Activated naive CD4-positive, alpha-beta T cell treated with anti-CD3 and anti-CD28 coated beads, Interleukin-2, amount 10 ng/mL, durations not matched to agents 7 days and 5 days (primary cell): ENCODE measurements around the gene KIF3C.
"Not testable (repeated sequence)": the region's sequence is repeated elsewhere in the genome, so short reads cannot be mapped to it uniquely, and the experiment has no call there.

Experiments used
- CTCF ChIA-PET: fragments of 350-600 bp; sonication (Branson Sonifier 250); formaldehyde crosslinking; loops from one replicate; lab custom pipeline; 2021; ENCODE audit warnings: antibody characterized with exemption; lab: Charles Lee
- DNase-seq: peaks from one replicate; pipeline ENCODE4 v3.0.0-alpha.2; 2020
- H3K27ac Mint-ChIP-seq: one replicate; pipeline ENCODE4 v1.8.0; 2021; ENCODE audit warnings: mild to moderate bottlenecking, moderate library complexity, mixed read lengths
- H3K27me3 Mint-ChIP-seq: one replicate; pipeline ENCODE4 v1.8.0; 2021; ENCODE audit warnings: mild to moderate bottlenecking, mixed read lengths
- H3K36me3 Mint-ChIP-seq: one replicate; pipeline ENCODE4 v1.8.0; 2021; ENCODE audit warnings: mixed read lengths
- H3K4me1 Mint-ChIP-seq: one replicate; pipeline ENCODE4 v1.8.0; 2021; ENCODE audit warnings: mixed read lengths
- H3K4me3 Mint-ChIP-seq: one replicate; pipeline ENCODE4 v1.8.0; 2021; ENCODE audit warnings: mild to moderate bottlenecking, moderate library complexity, mixed read lengths
- H3K9me3 Mint-ChIP-seq: one replicate; pipeline ENCODE4 v1.8.0; 2021; ENCODE audit warnings: mixed read lengths

KIF3C gene

DNA sequence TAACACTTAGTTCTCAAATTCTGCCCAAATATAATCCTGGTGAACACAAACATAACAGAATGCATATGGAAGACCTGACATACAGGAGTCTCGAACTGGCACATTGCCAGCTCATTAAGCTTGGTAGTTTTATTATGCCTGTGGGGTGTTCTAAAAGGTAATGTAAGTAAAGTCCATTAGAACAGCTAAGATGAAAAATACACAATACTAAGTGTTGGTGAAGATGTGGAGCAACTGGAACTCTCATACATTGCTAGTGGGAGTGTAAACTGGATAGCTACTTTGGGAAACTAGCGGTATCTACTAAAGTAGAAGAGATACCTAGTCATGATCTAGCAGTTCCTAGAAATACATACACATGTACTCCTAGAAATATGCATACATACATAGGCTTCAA, 27.3 kb upstream of the KIF3C start:
- Mint-ChIP-seq H3K4me3 (no peak overlapping the region), H3K36me3 (no peaks in the 10 kb centered on the region), H3K4me1 (peaks cover 9% of the 10 kb centered on the region), H3K9me3 (peaks cover 5% of the 10 kb centered on the region), H3K27ac (no peak overlapping the region), H3K27me3 (peaks cover 4% of the 10 kb centered on the region)
- CTCF ChIA-PET = no interaction called here
- no peak for DNase-seq

GRCh38 chr2:26008851-26009566, 26.7 kb upstream of the KIF3C start:
- Mint-ChIP-seq H3K4me1 (peaks cover 9% of the 10 kb centered on the region), H3K36me3 (no peaks in the 10 kb centered on the region), H3K4me3 (no peak overlapping the region), H3K9me3 (peaks cover 5% of the 10 kb centered on the region), H3K27me3 (peaks cover 4% of the 10 kb centered on the region), H3K27ac (no peak overlapping the region)
- CTCF ChIA-PET = interaction anchor here (1.6 kb wide), 1 partner anchor 17 kb away, joined by 6 read pairs; no protein-coding TSS in a partner anchor
- DNase-seq = no peak

DNA sequence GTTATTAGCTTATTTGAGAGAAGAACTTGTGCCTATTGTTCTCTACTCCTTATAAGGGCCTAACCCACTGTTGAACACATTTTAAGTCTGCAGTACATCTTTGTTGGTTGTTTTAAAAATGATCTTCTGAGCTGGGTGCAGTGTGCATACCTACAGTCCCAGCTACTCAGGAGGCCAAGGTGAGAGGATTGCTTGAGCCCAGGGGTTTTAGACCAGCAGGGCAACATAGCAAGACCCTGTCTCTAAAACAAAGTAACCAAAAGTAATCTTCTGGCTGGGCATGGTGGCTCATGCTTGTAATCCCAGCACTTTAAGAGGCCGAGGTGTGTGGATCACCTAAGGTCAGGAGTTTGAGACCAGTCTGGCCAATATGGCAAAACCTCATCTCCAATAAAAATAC, 25.8 kb upstream of the KIF3C start:
- no peak for DNase-seq
- H3K27me3 Mint-ChIP-seq = peaks cover 4% of the 10 kb centered on the region
- peaks cover 9% of the 10 kb centered on the region for H3K4me1 Mint-ChIP-seq
- H3K36me3 Mint-ChIP-seq = no peaks in the 10 kb centered on the region
- CTCF ChIA-PET = interaction anchor here (0.6 to 1.6 kb wide), 3 partner anchors 16 to 361 kb away, joined by 3 to 6 read pairs (median 3); no protein-coding TSS in a partner anchor
- peaks cover 5% of the 10 kb centered on the region for H3K9me3 Mint-ChIP-seq
- H3K4me3 Mint-ChIP-seq = no peak overlapping the region
- no peak overlapping the region for H3K27ac Mint-ChIP-seq

GRCh38 chr2:26002632-26003310, 20.5 kb upstream of the KIF3C start:
- Mint-ChIP-seq H3K36me3 (no peaks in the 10 kb centered on the region), H3K9me3 (no peaks in the 10 kb centered on the region), H3K4me3 (no peak overlapping the region), H3K27me3 (peaks cover 23% of the 10 kb centered on the region), H3K4me1 (peaks cover 3% of the 10 kb centered on the region), H3K27ac (no peak overlapping the region)
- CTCF ChIA-PET = interaction anchor here (1.2 to 2.0 kb wide), 2 partner anchors 12 to 84 kb away, joined by 4 to 8 read pairs; no protein-coding TSS in a partner anchor
- DNase-seq = no peak

DNA sequence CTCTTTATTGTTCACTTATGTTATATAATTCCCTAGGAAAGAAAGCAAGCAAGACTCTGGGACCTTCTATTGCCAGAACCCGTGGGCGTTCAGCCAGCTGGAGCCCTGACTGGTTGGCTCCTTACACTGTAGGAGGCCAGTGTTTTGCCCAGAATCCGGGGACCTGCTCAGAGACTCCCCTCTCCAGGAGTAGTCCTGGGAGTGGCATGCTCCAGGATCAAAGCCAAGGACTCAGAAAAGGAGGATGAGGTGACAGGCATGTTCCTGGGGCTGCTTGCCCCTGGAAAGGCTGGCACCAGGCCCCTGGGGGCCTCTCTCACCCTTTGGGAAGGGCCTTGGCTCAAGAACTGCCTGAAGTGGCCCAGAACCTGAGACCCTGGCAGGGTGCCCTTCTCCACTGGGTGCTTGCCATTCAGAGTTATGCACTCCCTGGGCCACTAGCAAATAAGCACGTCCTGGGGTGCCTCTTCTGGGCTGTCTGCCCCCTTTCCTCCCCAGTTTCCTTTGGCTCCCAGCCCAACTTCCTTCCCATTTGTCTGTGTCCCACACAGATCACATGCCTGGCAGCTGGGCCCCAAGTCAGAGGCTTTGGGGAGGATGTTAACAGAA, 19.6 kb upstream of the KIF3C start:
- Mint-ChIP-seq H3K9me3 (no peaks in the 10 kb centered on the region), H3K4me1 (peaks cover 3% of the 10 kb centered on the region), H3K4me3 (no peak overlapping the region), H3K27ac (no peak overlapping the region), H3K36me3 (no peaks in the 10 kb centered on the region), H3K27me3 (peaks cover 29% of the 10 kb centered on the region)
- DNase-seq = no peak
- CTCF ChIA-PET = no interaction called here

DNA sequence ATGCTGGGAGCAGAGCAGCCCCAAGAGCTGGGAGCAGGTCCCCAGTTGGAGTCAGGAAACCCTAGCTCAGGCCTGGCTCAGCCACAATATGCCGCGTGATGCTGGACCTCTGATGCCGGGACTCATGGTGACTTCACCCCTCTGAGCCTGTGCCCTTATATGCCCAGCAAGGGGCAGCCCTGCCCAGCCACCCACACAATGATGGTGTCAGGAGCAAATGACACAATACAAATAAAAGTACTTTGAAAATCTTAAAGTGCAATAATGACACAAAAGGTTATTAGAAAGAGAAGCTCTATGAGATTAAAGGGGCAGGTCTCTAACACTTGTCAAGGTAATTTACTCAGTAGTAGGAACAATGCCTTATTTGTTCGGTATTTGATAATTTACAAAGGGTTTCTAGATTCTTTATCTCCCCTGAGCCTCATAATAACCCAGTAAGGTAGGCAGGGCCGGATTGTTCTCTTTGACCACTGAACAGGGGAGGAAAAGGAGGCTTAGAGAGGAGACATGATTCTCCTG, 18.3 kb upstream of the KIF3C start:
- Mint-ChIP-seq H3K9me3 (no peaks in the 10 kb centered on the region), H3K36me3 (no peaks in the 10 kb centered on the region), H3K4me1 (peaks cover 3% of the 10 kb centered on the region), H3K27me3 (peaks cover 29% of the 10 kb centered on the region), H3K27ac (no peak overlapping the region), H3K4me3 (no peak overlapping the region)
- CTCF ChIA-PET = interaction anchor here (1.0 to 1.6 kb wide), 2 partner anchors 9 to 51 kb away, joined by 3 to 6 read pairs; no protein-coding TSS in a partner anchor
- no peak for DNase-seq

- H3K27ac Mint-ChIP-seq, H3K36me3 Mint-ChIP-seq: not testable (repeated sequence)
- CTCF ChIA-PET = interaction anchor here (1.6 kb wide), 1 partner anchor 8 kb away, joined by 6 read pairs; no protein-coding TSS in a partner anchor
These were observed 17.1 kb upstream of the KIF3C start for GRCh38 chr2:25999406-25999805.

DNA sequence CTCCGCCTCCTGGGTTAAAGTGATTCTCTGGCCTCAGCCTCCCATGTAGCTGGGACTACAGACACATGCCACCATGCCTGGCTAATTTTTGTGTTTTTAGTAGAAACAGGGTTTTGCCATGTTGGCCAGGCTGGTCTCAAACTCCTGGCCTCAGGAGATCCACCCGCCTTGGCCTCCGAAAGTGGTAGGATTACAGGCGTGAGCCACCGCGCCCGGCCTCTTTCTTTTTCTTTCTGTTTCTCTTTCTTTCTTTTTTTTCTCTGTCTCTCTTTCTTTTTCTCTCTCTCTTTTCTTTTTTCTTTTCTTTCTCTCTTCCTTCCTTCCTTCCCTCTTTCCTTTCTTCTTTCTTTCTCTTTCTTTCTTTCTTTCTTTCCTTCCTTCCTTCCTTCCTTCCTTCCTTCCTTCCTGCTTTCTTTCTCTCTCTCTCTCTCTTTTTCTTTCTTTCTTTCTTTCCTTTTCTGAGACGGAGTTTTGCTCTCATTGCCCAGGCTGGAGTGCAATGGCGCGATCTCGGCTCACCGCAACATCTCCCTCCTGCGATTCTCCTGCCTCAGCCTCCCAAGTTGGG, 16.6 kb upstream of the KIF3C start:
- H3K27ac Mint-ChIP-seq, H3K4me1 Mint-ChIP-seq, DNase-seq, H3K9me3 Mint-ChIP-seq, H3K4me3 Mint-ChIP-seq, H3K36me3 Mint-ChIP-seq, CTCF ChIA-PET: not testable (repeated sequence)
- H3K27me3 Mint-ChIP-seq = peaks cover 32% of the 10 kb centered on the region

More at GRCh38 chr2:25999406-25999805, 17.1 kb upstream of the KIF3C start:
- H3K4me1 Mint-ChIP-seq, DNase-seq, H3K9me3 Mint-ChIP-seq, H3K4me3 Mint-ChIP-seq: not testable (repeated sequence)
- H3K27me3 Mint-ChIP-seq = peaks cover 32% of the 10 kb centered on the region

- Mint-ChIP-seq H3K27ac (no peak overlapping the region), H3K4me1 (peaks cover 6% of the 10 kb centered on the region), H3K4me3 (no peak overlapping the region), H3K9me3 (no peaks in the 10 kb centered on the region), H3K36me3 (no peaks in the 10 kb centered on the region), H3K27me3 (peaks cover 35% of the 10 kb centered on the region)
- CTCF ChIA-PET = no interaction called here
- DNase-seq = no peak
These were observed 14.5 kb upstream of the KIF3C start for GRCh38 chr2:25996844-25997243.

- no peak for DNase-seq
- H3K4me3 Mint-ChIP-seq = no peak overlapping the region
- H3K36me3 Mint-ChIP-seq = no peaks in the 10 kb centered on the region
- H3K9me3 Mint-ChIP-seq = no peaks in the 10 kb centered on the region
- H3K4me1 Mint-ChIP-seq = peaks cover 19% of the 10 kb centered on the region
- CTCF ChIA-PET = no interaction called here
- H3K27ac Mint-ChIP-seq = no peak overlapping the region
- peaks cover 32% of the 10 kb centered on the region for H3K27me3 Mint-ChIP-seq
These were observed 12.2 kb upstream of the KIF3C start for GRCh38 chr2:25994509-25994908.

DNA sequence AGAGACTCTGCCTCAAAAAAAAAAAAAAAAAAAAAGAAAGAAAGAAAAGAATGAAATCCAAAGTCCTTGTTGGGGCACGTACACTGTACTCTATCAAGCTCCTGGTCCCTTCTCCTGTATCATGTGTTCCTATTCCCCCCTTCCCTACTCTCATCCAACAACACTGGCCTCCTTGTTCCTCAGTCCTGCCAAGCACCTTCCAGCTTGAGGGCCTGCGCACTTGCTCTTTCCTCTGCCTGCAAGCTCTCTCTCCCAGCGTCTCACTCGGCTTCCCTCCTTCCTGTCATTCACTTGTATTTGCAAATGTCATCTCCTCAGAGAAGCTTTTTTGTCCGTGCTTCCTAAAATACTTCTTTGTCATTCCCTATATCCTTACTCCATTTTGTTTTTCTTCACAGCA, 10.8 kb upstream of the KIF3C start:
- DNase-seq = no peak
- Mint-ChIP-seq H3K36me3 (no peaks in the 10 kb centered on the region), H3K9me3 (no peaks in the 10 kb centered on the region), H3K4me3 (no peak overlapping the region), H3K27ac (no peak overlapping the region), H3K27me3 (peaks cover 20% of the 10 kb centered on the region), H3K4me1 (peaks cover 16% of the 10 kb centered on the region)
- CTCF ChIA-PET = interaction anchor here (0.6 to 2.1 kb wide), 5 partner anchors 38 to 192 kb away, joined by 3 to 24 read pairs (median 3); no protein-coding TSS in a partner anchor

DNA sequence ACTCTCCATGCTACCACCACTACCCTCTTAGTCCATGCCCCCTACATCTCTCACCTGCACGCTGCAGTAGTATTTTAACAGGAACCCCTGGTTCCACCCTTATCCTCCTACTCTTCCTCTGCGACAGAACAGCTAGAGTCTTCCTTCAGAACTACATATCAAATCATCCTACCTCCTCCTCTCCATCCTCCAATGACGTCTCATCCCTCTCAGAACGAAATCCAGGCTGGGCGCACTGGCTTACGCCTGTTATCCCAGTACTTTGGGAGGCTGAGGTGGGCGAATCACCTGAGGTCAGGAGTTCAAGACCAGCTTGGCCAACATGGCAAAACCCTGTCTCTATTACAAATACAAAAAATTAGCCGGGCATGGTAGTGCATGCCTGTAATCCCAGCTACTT, 10.3 kb upstream of the KIF3C start:
- Mint-ChIP-seq H3K27ac (no peak overlapping the region), H3K9me3 (no peaks in the 10 kb centered on the region), H3K4me3 (no peak overlapping the region), H3K27me3 (peaks cover 15% of the 10 kb centered on the region), H3K36me3 (no peaks in the 10 kb centered on the region), H3K4me1 (peaks cover 16% of the 10 kb centered on the region)
- CTCF ChIA-PET = interaction anchor here (1.1 to 2.2 kb wide), 6 partner anchors 13 to 192 kb away, joined by 3 to 24 read pairs (median 4); no protein-coding TSS in a partner anchor
- DNase-seq = no peak

DNA sequence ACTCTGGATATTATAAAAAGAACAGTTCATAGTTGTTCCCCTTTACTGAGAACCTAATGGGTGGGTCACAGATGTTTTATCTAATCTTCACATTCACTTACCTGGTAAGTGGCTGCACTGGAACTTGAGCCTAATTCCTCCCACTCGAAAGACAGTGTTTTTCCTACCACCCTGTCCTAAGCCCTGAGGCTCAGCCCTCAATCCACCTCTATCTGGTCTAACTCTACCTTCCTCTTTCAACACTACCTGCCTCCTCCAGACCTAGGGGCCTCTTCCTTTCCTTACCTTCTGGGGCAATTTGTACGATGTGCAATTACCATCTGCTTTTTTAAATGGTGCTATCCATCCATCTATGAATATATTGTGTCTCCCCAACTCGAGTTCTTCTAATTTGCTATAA, 9.7 kb upstream of the KIF3C start:
- H3K9me3 Mint-ChIP-seq = no peaks in the 10 kb centered on the region
- peaks cover 16% of the 10 kb centered on the region for H3K4me1 Mint-ChIP-seq
- H3K36me3 Mint-ChIP-seq = no peaks in the 10 kb centered on the region
- no peak for DNase-seq
- H3K27ac Mint-ChIP-seq = no peak overlapping the region
- H3K27me3 Mint-ChIP-seq = peaks cover 11% of the 10 kb centered on the region
- no peak overlapping the region for H3K4me3 Mint-ChIP-seq
- CTCF ChIA-PET = interaction anchor here (0.5 to 2.6 kb wide), 28 partner anchors 8 to 1016 kb away, joined by 3 to 24 read pairs (median 4); partner anchors contain the start of genes KIF3C and RAB10

DNA sequence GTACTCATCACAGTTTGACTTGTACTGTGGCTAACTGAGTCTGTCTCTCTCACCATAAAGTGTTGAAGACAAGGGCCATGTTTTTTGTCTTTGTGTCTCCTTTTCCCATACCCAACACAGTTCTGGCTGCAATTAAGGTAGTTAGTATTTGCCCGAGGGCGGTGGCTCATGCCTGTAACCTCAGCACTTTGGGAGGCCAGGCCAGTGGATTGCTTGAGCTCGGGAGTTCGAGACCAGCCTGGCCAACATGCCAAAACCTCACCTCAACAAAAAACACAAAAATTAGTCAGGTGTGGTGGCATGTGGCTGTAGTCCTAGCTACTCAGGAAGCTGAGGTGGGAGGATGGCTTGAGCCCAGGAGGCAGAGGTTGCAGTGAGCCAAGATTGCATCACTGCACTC, 6.9 kb upstream of the KIF3C start:
- H3K9me3 Mint-ChIP-seq = no peaks in the 10 kb centered on the region
- H3K36me3 Mint-ChIP-seq = no peaks in the 10 kb centered on the region
- H3K4me1 Mint-ChIP-seq = peaks cover 16% of the 10 kb centered on the region
- no peak overlapping the region for H3K27ac Mint-ChIP-seq
- CTCF ChIA-PET = interaction anchor here (1.4 to 2.0 kb wide), 2 partner anchors 156 to 382 kb away, joined by 5 to 18 read pairs; no protein-coding TSS in a partner anchor
- peaks cover 19% of the 10 kb centered on the region for H3K27me3 Mint-ChIP-seq
- DNase-seq = no peak
- H3K4me3 Mint-ChIP-seq = no peak overlapping the region
